DMS53 treated with DMSO at 0.1 percent for 48 hours (cell line): ENCODE results near the gene TCEA2.
"Not testable (repeated sequence)": the region's sequence is repeated elsewhere in the genome, so short reads cannot be mapped to it uniquely, and the experiment has no call there.

ENCODE experiments used
- DNase-seq: peaks from one replicate; lab custom pipeline; 2025; ENCODE audit not compliant: unreplicated experiment; lab: John Stamatoyannopoulos, UW

Gene TCEA2

DNA sequence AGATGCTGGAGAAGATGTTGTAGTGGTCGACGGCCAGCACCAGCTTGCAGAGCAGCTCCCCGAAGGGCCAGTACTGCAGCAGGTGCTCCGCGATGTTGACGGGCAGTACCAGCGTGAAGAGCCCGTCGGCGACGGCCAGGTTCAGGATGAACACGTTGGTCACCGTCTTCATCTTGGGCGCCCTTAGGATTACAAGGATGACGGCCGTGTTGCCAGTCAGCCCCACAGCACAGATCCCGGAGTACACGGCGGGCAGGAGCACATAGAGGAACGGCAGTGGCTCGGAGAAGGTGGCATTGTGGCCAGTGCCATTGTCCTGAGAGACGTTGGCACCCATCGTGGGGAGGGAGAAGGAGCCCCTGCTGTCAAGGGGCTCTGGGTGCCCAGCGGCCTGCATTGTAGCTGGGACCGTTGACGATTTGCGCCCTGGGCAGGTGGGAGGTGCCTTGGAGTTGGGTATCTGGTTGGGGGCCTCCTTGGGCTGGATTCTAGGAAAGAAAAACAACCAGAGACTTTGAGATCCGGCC is 43.5 kb downstream of the TCEA2 start:
- DNase-seq = no peak

GRCh38 chr20:64106981-64107735 is 44.2 kb downstream of the TCEA2 start, which contains the start of gene NPBWR2:
TSS of gene NPBWR2 (minus strand) at chr20:64107565. CDS start at chr20:64106831, 734 bp downstream.
- DNase-seq = no peak

DNA sequence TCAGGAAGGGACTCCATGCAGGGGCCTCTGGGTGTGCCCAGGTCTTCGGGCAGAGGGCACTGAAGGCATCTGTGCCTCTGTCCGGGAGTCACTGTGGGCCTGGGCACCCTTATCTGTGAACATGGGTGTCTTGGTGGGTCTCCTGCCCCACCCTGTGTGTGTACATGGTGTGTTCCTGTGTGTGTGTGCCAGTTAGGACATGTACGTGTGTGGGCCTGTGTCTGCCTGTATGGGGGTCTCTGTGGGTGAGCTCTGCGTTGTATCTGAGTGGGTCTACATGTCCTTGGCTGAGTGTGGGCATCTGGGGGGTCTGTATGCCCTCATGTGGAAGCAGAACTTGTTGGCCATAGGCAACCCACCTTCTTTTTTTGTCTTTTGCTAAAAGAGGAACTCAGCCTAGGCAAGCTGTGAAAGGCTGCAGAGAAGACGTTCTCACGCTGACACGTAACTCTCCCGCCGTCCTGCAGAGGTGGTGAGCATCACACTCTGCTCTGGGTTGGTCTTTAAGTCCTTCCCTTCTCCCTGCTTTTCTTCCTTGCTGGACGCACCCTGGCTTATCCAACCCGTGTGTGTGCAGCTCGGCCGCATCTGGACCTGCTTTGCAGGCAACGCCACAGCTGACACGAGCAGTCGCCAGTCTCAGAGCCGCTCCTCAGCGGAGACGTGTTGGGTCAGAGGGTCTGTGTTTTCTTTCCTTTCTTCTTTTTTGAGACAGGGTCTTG is 44.9 kb downstream of the TCEA2 start:
- no peak for DNase-seq

DNA sequence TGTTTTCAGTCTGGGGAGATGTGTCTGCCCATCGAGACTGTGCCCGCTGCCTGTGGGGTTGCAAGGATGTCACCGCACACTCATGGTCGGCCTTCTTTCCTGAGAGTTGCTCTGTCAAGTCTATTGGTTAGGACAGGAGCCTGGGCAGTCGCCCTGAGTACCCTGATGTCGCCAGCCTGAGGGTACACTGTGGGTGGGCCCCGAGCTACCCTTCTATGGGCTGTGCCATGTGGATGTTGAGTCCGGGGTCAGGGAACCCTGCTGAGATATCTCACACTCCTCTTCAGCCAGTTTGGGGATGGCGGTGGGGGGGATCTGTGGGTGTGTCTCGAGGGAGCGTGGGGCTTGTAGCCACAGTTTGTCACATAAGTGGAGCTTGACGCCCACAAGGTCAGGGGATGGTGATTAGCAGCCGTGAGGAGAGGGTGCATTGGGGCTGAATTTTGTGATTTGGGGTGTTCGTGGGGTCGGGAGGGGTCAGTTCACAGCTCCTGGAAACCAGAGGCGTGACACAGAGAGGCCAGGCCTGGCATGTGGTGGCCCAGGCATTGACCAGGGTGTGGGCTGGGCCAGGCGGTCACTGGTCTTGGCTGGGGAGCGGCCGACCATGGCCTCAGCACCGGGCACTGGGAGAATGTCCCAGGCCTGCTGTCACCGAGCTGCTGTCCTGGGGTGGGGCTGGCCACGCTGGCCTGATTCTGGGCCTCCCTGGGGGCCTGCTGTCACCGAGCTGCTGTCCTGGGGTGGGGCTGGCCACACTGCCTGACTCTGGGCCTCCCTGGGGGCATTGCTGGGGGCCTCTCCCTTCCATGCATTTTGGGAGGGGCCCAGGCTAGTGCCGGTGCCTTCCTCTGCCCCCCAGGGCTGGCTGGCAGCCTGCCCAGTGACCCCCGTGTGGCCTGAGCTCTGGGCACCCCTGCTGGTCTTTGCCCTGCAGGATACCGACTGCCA is 46.0 kb downstream of the TCEA2 start:
- no peak for DNase-seq

DNA sequence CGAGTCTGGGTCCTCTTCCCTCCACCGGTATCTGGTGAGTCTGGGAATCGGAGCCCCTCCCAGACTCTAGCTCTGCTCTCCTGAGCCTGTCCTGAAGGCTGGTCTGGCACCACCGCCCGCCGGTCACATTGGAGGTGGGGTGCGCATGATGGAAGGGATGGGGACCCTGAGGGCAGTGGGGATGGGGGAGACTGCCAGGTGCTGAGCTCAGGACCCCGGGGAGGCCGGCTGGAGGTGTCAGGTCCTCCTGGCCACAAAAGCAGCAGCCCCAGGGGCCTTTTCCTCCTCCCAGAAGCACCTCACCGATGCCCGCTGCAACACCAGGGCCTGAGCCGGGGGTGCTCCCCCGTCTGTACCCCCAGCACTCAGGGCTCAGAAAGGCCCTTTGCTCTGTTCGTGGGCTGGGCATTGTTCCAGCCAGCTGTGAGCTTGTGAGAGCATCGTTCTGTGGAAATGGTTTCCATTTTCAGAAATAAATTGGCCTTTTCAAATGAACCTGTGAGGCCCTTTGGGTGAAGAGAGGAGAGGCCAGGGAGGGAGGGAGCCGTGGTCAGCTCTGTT is 46.9 kb downstream of the TCEA2 start:
- no peak for DNase-seq

GRCh38 chr20:64110411-64111068 is 47.5 kb downstream of the TCEA2 start:
- DNase-seq = no peak

DNA sequence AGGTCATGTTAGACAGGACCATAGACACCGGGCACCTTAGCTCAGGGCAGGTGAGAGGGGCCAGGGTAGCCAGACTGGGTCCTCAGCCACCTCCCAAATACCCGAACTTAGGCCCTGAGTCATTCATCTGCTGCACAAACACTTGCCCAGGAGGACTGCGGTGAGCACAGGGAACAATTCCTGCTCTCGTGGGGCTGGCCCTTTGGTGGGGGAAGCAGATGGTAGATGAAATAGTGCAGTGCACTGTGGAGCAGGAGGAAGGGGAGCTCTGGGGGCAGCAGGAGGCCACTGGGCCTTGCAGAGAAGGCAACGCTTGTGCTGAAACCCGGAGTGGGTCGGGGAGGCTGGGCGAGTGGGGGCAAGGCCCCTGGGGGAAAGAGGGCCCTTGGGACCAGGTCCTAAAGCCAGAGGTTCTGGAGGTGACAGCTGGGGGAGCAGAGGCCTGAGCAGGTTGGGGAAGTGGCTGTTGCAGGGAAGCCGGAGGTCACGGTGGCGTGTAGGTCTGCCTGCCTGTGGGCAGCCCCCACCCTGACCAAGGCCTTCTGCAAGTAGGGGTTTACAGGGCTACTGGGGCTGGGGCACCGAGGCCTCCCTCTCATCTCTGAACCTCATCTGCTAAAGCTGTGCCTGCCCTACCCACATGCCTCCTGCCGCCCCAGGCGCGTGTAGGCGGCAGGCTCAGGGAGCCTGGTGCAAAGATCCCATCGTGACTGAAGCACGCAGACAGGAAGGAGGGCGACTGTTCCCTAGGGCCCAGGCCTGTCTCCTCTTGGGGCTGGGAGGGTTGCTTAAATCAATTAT is 49.0 kb downstream of the TCEA2 start:
- DNase-seq = no peak

GRCh38 chr20:64112691-64113443 is 49.9 kb downstream of the TCEA2 start:
- no peak for DNase-seq

DNA sequence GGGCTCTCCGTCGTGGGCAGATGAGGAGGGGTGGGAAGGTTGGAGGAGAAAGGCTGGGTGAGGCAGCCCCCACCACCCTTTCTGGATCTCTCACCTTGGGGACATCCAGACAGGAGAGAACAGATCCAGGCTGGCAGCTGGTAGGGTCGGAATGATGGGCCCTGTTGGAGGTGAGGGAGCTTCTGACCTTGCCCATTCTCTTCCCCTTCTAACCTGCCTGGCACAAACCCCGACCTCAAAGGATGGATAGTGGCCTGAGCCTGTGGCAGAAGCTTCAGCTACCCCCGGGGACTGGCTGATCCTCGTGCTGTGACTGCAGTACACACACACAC is 50.4 kb downstream of the TCEA2 start:
- DNase-seq = no peak

- DNase-seq = no peak
These were observed 50.9 kb downstream of the TCEA2 start for GRCh38 chr20:64113796-64114355.

DNA sequence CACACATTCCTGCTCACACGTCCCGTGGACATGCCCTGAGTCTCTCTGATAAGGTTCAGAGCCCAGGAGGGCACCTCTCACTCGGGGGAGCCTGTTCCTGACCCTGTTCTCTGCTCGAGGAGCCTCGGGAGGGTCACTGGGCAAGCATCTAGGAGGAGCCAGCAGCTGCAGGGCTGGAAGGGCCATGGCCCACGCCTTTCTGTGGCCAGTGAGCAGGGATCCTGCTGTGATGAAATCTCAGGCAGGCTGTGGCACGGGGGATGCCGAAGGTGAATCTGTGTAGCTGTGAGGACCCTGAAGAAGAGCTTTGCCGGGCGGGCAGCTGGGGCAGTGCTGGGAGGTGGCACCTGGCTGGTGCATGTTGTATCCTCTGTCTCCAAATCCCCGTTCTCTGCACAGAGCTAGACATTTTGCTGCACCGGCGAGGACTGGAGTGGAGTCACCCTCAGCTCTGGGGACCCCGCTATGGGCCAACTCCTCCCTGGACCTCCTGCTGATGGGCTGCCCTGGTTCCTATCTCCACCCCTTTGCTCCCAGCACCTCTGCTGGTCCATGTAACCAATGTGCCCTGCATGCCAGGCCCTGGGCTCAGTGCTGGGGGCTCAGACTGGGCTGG is 51.5 kb downstream of the TCEA2 start:
- DNase-seq = no peak

DNA sequence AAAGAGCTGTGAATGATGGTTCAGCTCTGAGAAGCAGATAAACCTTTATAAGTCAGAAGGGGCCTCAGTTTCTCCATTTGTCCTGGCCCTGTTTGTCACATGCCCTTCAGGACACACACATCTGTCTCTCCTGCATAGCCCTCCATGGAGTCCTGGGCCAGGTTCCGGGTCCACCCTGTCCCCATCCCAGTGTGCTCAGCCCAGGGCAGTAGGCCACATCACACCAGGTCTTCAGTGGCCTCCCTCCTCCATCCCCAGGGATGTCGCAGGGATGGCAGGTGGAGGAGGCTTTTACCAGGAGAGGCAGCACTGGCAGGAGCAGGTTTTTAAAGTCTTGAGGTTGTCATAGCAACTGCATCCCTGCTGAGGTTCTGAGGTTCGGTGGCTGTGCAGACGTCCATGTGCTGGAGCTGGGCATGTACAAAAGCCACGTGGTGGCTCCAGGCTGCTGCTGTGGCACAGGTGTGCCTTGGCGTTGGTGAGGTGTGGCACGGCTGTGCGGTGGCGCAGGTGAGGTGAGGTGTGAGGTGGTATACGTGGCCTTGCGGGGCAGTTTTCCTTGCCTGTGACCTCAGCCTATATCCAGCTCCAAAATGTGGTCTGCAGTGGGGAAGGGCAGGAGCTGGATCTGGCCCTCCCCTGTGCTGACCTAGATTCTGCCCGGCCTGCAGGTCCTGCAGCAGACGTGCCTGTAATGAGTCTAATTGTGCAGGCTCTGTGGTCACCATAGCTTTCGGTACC is 52.3 kb downstream of the TCEA2 start:
- DNase-seq = no peak

- no peak for DNase-seq
These were observed 53.0 kb downstream of the TCEA2 start for GRCh38 chr20:64116016-64116415.

DNA sequence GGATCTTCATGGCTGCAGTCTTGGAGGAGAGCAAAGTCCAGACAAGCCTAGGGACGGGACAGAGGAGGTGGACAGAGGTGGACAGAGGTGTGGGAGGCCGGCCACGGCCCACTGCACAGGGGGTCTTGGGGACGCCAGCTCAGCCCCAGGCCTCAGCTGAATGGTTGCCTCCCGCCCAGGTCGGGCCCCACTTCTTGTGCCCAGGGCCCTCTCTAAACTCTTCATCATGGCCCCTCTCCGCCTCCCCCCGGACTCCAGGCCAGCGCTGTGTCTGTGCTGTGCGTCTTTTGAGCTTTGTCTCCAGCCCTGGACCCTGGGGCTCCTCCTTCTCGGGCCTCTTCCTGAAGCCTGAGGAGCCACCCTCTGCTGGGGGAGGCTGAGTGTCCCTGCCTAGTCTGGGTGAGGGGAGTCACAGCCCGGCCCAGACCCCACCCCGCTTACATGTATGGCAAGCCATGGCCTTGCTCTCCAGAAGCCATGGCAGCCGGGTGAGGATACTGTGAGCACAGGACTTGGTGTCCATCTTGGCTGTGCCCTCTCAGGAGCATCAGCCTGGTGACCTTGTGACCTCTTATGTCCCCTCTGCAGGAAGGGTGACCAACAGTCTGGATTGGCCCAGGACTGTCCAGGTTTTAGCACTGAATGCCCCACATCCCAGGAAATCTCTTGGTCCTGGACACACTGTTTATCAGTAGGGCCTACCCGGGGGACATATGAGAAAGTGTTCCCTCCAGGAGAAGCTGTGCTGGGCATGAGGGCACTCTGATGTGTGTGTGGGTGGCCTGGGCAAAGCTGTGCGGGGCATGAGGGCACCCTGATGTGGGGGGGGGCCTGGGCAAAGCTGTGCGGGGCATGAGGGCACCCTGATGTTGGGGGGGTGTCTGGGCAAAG is 53.8 kb downstream of the TCEA2 start:
- no peak for DNase-seq

DNA sequence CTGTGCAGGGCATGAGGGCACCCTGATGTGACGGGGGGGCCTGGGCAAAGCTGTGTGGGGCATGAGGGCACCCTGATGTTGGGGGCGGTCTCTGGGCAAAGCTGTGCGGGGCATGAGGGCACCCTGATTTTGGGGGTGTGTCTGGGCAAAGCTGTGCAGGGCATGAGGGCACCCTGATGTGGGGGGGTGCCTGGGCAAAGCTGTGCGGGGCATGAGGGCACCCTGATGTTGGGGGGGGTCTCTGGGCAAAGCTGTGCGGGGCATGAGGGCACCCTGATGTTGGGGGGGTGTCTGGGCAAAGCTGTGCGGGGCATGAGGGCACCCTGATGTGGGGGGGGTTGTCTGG is 54.4 kb downstream of the TCEA2 start:
- DNase-seq = not testable (repeated sequence)

- DNase-seq = no peak
These were observed 56.3 kb downstream of the TCEA2 start for GRCh38 chr20:64119301-64119680.
